ENCODE data around the gene DNAAF1.

The DNAAF1 gene

GRCh38 chr16:84161037-84161436 lies 15.9 kb downstream of the DNAAF1 start:
- DNase-seq (ENCODE audit: low read depth in 2 of 2): no peak

GRCh38 chr16:84161801-84162200 lies 16.7 kb downstream of the DNAAF1 start:
- DNase-seq (ENCODE audit: low read depth in 2 of 2): no peak

GRCh38 chr16:84165746-84166145 lies 20.6 kb downstream of the DNAAF1 start:
- no peak for DNase-seq (ENCODE audit: low read depth in 2 of 2)

- DNase-seq (ENCODE audit: low read depth in 2 of 2): no peak
Observed at GRCh38 chr16:84166796-84167695, 21.9 kb downstream of the DNAAF1 start.

DNA sequence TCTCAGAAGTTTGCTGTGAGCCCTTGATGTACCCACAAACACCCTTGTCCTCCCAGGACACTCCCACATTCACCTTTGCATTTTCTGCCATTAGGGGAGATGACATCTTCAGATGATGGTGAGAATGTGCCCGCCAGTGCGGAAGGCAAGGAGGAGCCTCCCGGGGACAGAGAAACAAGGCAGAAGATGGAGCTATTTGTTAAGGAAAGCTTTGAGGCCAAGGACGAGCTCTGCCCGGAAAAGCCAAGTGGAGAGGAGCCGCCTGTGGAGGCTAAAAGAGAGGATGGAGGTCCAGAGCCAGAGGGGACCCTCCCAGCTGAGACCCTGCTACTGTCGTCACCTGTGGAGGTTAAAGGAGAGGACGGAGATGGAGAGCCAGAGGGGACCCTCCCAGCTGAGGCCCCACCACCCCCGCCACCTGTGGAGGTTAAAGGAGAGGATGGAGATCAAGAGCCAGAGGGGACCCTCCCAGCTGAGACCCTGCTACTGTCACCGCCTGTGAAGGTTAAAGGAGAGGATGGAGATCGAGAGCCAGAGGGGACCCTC lies 24.7 kb downstream of the DNAAF1 start:
- no peak for DNase-seq (ENCODE audit: low read depth in 2 of 2)

- DNase-seq (ENCODE audit: low read depth in 2 of 2): no peak
Observed at GRCh38 chr16:84174396-84174795, 29.3 kb downstream of the DNAAF1 start.

DNA sequence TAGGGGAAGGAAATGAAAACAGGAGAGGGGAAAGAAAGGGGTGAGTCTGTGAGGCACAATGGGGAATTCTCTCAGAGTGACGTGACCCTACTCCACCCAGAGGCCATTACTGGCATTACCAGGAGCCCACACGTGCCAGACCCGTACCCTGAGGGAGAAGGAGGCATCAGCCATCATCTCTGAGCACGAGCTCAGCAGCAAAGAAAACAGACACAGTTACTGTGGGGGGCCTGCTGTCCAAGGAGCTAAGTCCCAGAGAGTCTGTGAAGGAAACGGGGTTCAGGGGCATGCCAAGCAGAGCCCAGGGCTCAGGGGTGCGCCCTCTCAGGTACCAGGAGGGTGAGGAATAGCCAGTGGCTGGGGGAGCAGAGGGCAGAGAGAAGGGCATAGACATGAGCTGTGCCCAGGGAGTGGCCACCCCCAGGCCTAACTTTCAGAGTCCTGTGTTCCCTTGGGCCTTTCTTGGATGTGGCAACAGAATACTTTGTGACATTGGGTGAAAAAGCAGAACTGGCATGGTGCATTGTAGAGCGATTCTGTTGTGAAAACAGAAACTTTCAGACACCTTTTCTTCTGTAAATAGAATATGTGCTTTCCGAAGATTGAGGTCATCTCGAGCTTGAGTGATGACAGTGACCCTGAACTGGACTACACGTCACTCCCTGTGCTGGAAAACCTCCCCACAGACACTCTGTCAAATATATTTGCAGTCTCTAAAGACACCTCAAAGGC lies 30.4 kb downstream of the DNAAF1 start:
- DNase-seq (ENCODE audit: low read depth in 2 of 2): no peak

- no peak for DNase-seq (ENCODE audit: low read depth in 2 of 2)
Observed at GRCh38 chr16:84176192-84177053, 31.3 kb downstream of the DNAAF1 start.

DNA sequence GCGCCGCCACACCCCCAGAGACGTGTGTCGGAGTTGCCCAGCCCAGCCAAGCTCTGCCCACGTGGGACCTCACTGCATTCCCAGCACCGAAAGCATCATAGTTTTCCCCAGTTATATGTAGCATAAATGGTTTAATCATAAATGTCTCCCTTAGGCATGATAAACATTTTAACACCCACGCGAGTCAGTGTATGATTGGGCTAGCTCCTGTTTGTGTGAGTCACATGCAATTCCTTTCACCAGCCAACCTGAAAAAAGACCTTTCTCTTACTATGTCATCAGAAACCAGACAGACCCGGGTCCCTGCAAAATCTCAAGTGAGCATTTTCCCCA lies 32.6 kb downstream of the DNAAF1 start:
- DNase-seq (ENCODE audit: low read depth in 2 of 2): peak; percentile 21 to 33

GRCh38 chr16:84178146-84178765 lies 33.1 kb downstream of the DNAAF1 start:
- no peak for DNase-seq (ENCODE audit: low read depth in 2 of 2)

DNA sequence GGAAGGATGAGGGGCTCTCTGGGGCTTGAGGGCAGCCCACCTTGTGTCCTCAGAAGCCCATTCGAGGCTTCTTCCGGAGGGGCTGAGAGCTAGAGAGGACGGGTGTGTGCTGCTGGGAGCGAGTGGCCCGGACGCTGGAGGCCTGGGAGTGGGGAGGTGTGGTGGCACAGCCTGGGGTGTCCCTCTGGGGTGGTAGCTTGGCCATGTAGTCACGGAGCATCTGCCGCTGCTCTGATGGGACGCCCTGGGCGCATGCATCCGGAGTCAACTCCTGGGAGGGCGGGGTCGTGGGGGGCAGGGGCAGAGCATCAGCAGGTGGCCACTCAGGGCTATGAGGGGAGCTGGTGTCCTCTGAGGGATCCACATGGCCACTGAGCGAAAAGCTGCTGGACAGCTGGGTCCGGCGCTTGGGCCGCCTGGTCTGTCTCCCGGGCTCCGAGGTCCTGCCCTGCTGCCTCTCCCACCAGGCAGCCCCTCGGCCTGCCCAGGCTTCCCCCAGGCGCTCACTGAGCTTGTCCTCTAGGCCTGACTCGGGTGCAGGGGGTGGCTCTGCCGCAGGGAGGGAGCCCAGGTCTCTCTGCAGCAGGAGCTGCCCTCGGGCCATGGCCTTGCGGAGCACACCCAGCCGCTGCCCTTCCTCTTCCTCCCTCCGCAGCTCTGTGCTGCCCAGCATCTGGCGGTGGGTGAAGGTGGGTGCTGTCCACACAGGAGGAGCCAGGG lies 33.9 kb downstream of the DNAAF1 start:
- DNase-seq (ENCODE audit: low read depth in 2 of 2): no peak

- no peak for DNase-seq (ENCODE audit: low read depth in 2 of 2)
Observed at GRCh38 chr16:84179612-84180320, 34.7 kb downstream of the DNAAF1 start.

DNA sequence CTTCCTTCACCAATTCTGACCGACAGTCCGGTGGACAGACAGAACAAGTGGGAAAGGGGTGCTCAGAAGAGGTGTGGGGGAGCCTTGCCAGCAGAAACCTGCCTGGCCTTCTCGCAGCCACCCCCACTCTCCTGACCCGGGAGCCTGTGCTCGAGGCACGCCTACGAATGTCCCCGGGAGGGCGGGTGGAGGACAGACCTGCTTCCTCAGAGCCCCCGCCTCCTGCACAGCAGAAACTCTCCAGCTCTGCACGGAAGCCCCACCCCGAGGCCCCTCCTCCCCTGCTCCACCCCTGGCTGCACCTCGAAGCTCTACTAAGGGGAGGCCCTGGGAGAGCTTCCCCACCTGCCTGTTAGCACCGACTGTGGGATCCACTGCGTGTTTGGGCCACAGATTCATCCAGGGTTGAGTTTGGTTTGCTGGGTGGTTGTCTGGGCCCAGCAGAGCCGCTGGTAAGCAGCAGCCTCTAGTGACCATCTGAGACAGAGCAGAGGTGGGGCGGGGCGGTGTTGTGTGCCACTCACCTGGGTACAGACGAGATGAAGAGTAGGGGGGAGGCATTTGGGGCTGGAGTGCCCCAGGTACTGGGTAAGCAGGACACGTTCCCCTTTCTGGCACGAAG lies 35.5 kb downstream of the DNAAF1 start:
- no peak for DNase-seq (ENCODE audit: low read depth in 2 of 2)

GRCh38 chr16:84181144-84181915 lies 36.2 kb downstream of the DNAAF1 start:
- no peak for DNase-seq (ENCODE audit: low read depth in 2 of 2)

DNA sequence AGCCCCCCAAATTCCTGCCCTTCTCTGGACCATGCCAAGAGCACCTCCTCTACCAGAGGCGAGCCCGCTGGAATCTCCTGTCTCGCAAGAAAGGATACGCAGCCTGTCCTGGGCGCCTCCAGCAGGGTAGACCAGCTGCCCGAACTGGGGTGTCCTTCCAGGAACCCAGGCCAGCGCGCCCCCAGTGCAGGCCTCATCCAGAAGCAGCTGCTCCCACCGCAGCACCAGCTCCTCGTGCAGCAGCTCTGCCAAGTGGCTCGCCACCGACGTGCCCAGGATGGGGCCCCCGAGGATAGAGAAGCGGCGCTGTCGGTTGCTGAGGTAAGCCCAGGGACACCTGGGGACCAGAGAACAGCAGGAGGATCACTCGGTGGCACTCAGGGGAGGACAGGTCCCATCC lies 37.0 kb downstream of the DNAAF1 start:
- no peak for DNase-seq (ENCODE audit: low read depth in 2 of 2)

DNA sequence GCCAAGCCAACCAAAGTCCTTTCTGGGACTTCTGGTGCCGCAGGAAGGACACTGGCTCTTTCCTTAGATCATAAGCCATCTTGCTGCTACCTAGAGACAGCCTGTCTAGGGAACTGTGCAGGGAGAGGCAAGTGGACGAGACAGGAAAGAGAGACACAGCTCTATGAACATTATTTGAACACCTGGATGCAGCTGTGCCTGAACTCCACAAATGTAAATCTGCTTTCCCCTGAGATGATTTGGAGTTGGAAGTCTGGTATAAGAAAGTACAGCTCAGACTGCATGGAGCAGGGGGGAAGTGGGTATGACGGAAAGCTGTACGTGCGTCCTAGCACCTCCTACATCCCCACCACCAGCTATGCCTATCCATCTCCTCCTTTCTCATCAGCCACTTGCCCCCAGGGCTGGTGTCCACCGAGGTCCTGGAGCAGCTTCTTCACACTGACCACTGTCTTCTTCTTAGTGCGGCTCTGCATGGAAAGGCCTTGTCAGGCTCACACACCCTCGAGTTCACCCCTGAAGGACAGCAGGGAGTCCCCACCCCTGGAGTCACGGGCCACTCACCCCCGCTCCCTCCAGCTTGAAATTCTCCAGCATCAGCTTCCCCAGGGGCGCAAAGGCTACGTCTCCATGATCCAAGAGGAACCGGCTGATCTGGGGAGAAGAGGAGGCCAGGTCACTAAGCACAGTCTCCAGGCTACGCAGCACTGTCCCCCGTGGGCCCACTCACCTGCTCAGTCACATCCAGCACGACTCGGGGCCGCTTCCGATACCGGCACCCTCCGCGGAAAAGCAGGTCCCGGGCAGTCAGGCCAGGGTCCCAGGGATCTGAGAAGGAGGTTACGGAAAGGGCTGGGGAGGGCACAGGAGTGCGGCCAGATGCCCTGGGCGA lies 37.8 kb downstream of the DNAAF1 start:
- no peak for DNase-seq (ENCODE audit: low read depth in 2 of 2)

- no peak for DNase-seq (ENCODE audit: low read depth in 2 of 2)
Observed at GRCh38 chr16:84183572-84183875, 38.4 kb downstream of the DNAAF1 start.
